SW480 (cell line): ENCODE data around the gene SLC1A5.

Experiments
- DNase-seq: peaks from one replicate; pipeline ENCODE4 v3.0.0-alpha.2; 2016; ENCODE audit warnings: low spot score

SLC1A5 gene

GRCh38 chr19:46725036-46725820, 63.2 kb downstream of the SLC1A5 start:
- no peak for DNase-seq
